OCI-LY1 (cell line): ENCODE results near the gene GOT2.
A peak's percentile ranks its signal among the peaks of the same experiment; 100 is the strongest.

Source experiments
- H2AFZ ChIP-seq: fragments of 200-600 bp; sonication (generic), shearing (Covaris generic); 2 replicates; pipeline ENCODE4 v1.6.0; 2014; ENCODE audit warnings: antibody characterized with exemption, mild to moderate bottlenecking, low read length
- H3F3A ChIP-seq: fragments of 200-600 bp; sonication (generic), shearing (Covaris generic); 2 replicates; pipeline ENCODE4 v1.6.0; 2014; ENCODE audit warnings: mild to moderate bottlenecking, antibody characterized with exemption, low read length, moderate library complexity; ENCODE audit not compliant: insufficient read depth
- H3K27ac ChIP-seq: fragments of 200-600 bp; sonication (generic); 2 replicates; pipeline ENCODE4 v1.5.1; 2014; ENCODE audit warnings: low read length, mixed run types, mild to moderate bottlenecking, low read depth; ENCODE audit not compliant: poor library complexity, severe bottlenecking
- H3K27me3 ChIP-seq: fragments of 200-600 bp; sonication (generic); 2 replicates; pipeline ENCODE4 v1.6.0; 2014; ENCODE audit warnings: antibody characterized with exemption, mild to moderate bottlenecking, low read length, moderate library complexity; ENCODE audit not compliant: insufficient read depth
- H3K36me3 ChIP-seq: fragments of 200-600 bp; sonication (generic); 2 replicates; pipeline ENCODE4 v1.6.1; 2014; ENCODE audit warnings: mild to moderate bottlenecking, antibody characterized with exemption, low read length, moderate library complexity, mixed read lengths; ENCODE audit not compliant: insufficient read depth
- H3K4me1 ChIP-seq: fragments of 200-600 bp; sonication (generic); 2 replicates; pipeline ENCODE4 v1.5.1; 2014; ENCODE audit warnings: mild to moderate bottlenecking, low read length, moderate library complexity; ENCODE audit not compliant: insufficient read depth, severe bottlenecking
- H3K4me2 ChIP-seq: fragments of 200-600 bp; sonication (generic), shearing (Covaris generic); 2 replicates; pipeline ENCODE4 v1.6.1; 2014; ENCODE audit warnings: low read length
- H3K4me3 ChIP-seq: fragments of 200-600 bp; sonication (generic); 2 replicates; pipeline ENCODE4 v1.5.1; 2014; ENCODE audit warnings: low read length, low read depth, mild to moderate bottlenecking, mixed read lengths; ENCODE audit not compliant: poor library complexity, severe bottlenecking
- H3K79me2 ChIP-seq: fragments of 200-600 bp; shearing (Covaris generic); 2 replicates; pipeline ENCODE4 v1.6.1; 2016; ENCODE audit warnings: mixed run types, low read length, mixed read lengths; ENCODE audit not compliant: insufficient read depth
- H3K9ac ChIP-seq: fragments of 200-600 bp; sonication (generic), shearing (Covaris generic); 2 replicates; pipeline ENCODE4 v1.6.1; 2014; ENCODE audit warnings: mild to moderate bottlenecking, low read length, mixed read lengths
- H3K9me2 ChIP-seq: fragments of 200-600 bp; sonication (generic), shearing (Covaris generic); 2 replicates; pipeline ENCODE4 v1.6.1; 2014; ENCODE audit warnings: low read depth, mild to moderate bottlenecking, low read length, mixed read lengths
- H3K9me3 ChIP-seq: fragments of 200-600 bp; shearing (Covaris generic); 2 replicates; pipeline ENCODE4 v1.6.1; 2014; ENCODE audit warnings: low read length, mixed read lengths
- H4K20me1 ChIP-seq: fragments of 200-600 bp; sonication (generic), shearing (Covaris generic); 2 replicates; pipeline ENCODE4 v1.6.0; 2016; ENCODE audit warnings: mild to moderate bottlenecking, low read length; ENCODE audit not compliant: insufficient read depth
- CTCF ChIP-seq: fragments of 200-600 bp; sonication (generic), shearing (Covaris generic); IDR thresholded peaks from 2 replicates; pipeline ENCODE4 v1.5.1; 2017; ENCODE audit warnings: mild to moderate bottlenecking, antibody characterized with exemption, low read length, moderate library complexity, mixed read lengths
- EZH2 ChIP-seq: fragments of 200-600 bp; sonication (generic), shearing (Covaris generic); IDR thresholded peaks from 2 replicates; pipeline ENCODE4 v1.8.0; 2017; ENCODE audit warnings: borderline replicate concordance, mixed run types, mild to moderate bottlenecking, antibody characterized with exemption, low read length, moderate library complexity, mixed read lengths

The GOT2 gene

DNA sequence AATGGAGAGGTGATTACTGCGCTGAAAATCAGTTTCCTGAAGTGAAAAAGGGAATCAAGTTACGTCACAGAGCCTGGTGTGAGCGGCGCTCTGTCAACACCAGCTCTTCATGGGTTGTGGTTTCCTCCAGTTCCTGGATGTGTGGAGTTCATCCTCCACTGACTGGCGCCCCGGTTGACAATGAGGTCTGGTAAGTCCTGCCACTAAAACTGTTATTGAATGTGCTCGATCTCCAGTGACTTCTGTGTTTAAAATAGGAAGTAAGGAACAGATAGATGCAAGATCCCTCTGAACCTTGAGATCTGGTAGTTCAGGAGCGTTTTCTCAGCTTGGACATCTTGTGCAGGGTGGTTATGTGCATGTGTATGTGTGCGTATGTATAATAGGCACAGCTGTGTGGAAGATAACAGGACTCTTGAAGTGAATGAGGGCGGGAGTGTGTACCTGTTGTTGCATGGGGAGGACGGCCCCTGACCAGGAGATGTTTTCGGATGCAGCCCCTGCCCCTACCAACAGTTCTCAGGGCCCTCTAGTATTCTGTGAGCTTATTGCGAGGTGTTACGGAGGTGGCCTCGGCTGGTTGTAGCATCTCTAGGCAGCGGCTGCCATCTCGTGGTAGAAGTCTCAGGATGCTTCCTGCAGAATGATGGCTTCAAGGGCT lies 22.0 kb upstream of the GOT2 start:
- no peak overlapping the region for H3K4me2 ChIP-seq
- TF ChIP-seq CTCF (peak; percentile 90), EZH2 (no peak)
- H3K27ac ChIP-seq = no peak overlapping the region
- H3K9me2 ChIP-seq = no peaks in the 10 kb centered on the region
- H4K20me1 ChIP-seq = no peaks in the 10 kb centered on the region
- no peaks in the 10 kb centered on the region for H3K4me1 ChIP-seq
- H3K27me3 ChIP-seq = peaks cover 13% of the 10 kb centered on the region; the same call in 1 of the 2 replicates
- no peak overlapping the region for H2AFZ ChIP-seq
- H3K9ac ChIP-seq = no peak overlapping the region
- H3F3A ChIP-seq = no peaks in the 10 kb centered on the region
- no peaks in the 10 kb centered on the region for H3K79me2 ChIP-seq
- H3K4me3 ChIP-seq = no peak overlapping the region
- H3K9me3 ChIP-seq = no peaks in the 10 kb centered on the region
- no peaks in the 10 kb centered on the region; the same call in 1 of the 2 replicates for H3K36me3 ChIP-seq

DNA sequence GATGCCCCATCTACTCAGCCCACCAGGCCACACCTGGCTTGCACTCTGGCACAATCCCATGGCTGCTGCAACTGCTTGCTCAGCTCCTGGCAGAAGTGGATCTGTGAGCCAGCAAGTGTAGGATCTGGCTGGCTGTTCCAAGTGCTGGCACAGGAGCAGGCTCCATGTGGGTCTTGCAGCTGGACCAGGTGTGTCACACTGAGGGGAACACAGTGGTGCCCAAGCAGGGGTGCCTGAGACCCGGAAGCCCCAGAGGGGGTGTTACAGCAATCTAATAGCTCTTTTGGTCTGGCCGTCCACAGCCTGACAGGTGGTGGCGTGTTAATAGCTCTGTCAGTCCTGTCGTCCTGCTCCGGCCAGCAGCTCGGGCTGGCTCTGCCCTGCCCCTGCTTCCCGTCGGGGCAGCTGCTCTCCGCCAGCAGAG lies 19.6 kb upstream of the GOT2 start:
- no peaks in the 10 kb centered on the region for H3K79me2 ChIP-seq
- H3F3A ChIP-seq = no peaks in the 10 kb centered on the region
- H3K4me3 ChIP-seq = no peak overlapping the region
- no peak overlapping the region for H3K9ac ChIP-seq
- H3K4me1 ChIP-seq = no peaks in the 10 kb centered on the region
- no peaks in the 10 kb centered on the region for H4K20me1 ChIP-seq
- no peaks in the 10 kb centered on the region for H3K9me2 ChIP-seq
- H3K36me3 ChIP-seq = no peaks in the 10 kb centered on the region; the same call in 1 of the 2 replicates
- peaks cover 13% of the 10 kb centered on the region; the same call in 1 of the 2 replicates for H3K27me3 ChIP-seq
- H3K9me3 ChIP-seq = no peaks in the 10 kb centered on the region
- H2AFZ ChIP-seq = no peak overlapping the region
- no peak overlapping the region for H3K4me2 ChIP-seq
- TF ChIP-seq CTCF = no peak
- no peak for TF ChIP-seq EZH2
- H3K27ac ChIP-seq = no peak overlapping the region

DNA sequence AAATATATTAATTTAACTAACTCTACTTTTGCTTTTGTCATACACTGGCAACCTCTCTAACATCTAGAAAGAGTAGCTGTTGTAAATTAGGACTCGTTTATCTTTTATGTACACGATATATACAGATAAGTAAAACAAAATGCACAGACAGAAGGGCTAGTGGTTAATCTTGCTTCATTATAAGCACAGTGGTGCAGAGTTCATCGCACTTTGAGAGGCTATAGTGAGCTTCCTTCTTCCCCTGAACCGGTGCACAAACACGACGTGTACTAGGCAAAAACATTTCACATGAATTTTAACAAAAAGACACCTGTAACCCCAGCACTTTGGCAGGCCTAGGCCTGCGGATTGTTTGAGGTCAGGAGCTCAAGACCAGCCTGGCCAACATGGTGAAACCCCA lies 10.4 kb upstream of the GOT2 start:
- Histone ChIP-seq H3K4me1 (no peaks in the 10 kb centered on the region), H3K4me3 (no peak overlapping the region), H3K9me3 (no peaks in the 10 kb centered on the region), H3K36me3 (no peaks in the 10 kb centered on the region), H3K27ac (no peak overlapping the region), H4K20me1 (no peaks in the 10 kb centered on the region), H3K79me2 (no peaks in the 10 kb centered on the region), H2AFZ (no peak overlapping the region), H3K9me2 (no peaks in the 10 kb centered on the region), H3K4me2 (no peak overlapping the region), H3F3A (no peaks in the 10 kb centered on the region), H3K9ac (no peak overlapping the region), H3K27me3 (no peaks in the 10 kb centered on the region)
- no peak for TF ChIP-seq EZH2
- TF ChIP-seq CTCF = no peak
